Measurements from ENCODE around the gene RTN4RL2.
A peak's percentile ranks its signal among the peaks of the same experiment; 100 is the strongest.

The RTN4RL2 gene

DNA sequence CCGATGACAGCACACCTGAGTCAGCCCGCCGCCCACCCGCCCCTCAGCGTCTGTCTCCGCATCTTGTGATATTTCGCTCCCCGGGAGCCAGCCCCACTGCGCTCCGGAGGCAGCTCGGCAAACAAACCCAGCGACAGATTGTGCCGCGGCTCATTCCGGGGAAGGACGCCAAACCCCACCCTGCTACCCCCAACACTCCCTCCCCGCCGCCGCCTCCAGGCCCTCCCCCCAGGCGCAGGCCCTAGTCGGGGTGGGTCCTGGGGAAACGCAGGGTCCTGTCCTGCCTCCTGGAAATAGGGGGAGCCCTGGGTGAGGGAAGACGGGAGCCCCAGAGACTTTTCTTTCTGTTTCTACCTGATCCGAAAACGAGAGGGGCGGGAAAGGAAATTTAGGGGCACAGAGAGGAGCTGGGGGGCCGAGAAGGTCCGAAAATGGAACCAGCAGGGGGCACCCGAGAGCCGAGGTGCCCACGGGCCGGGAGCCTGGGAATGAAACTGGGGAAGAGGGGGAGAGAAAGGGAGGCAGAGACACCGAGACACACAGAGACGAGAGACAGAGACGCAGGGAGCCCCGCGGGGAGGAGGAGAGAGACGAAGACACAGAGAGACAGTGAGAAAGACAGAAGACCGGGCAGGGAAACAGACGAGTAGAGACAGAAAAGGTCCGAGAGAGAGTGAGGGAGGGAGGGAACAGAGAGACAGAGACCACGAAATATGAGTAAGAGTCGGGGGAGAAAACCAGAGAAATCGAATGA is 1.7 kb upstream of the RTN4RL2 start:
- peak; percentile 65 for TF ChIP-seq CTCF (conservative IDR thresholded peaks at IDR 0.05; ENCODE audit: low read length)
- no peak for DNase-seq (ENCODE audit: low read depth)
- peak overlapping the region; percentile 52 for H3K4me3 ChIP-seq (ENCODE audit: low read length)

GRCh38 chr11:57459164-57460021 is 935 bp upstream of the RTN4RL2 start:
- TF ChIP-seq CTCF (conservative IDR thresholded peaks at IDR 0.05; ENCODE audit: low read length), result no peak
- H3K4me3 ChIP-seq (ENCODE audit: low read length), result peak overlapping the region; percentile 52
- no peak for DNase-seq (ENCODE audit: low read depth)

DNA sequence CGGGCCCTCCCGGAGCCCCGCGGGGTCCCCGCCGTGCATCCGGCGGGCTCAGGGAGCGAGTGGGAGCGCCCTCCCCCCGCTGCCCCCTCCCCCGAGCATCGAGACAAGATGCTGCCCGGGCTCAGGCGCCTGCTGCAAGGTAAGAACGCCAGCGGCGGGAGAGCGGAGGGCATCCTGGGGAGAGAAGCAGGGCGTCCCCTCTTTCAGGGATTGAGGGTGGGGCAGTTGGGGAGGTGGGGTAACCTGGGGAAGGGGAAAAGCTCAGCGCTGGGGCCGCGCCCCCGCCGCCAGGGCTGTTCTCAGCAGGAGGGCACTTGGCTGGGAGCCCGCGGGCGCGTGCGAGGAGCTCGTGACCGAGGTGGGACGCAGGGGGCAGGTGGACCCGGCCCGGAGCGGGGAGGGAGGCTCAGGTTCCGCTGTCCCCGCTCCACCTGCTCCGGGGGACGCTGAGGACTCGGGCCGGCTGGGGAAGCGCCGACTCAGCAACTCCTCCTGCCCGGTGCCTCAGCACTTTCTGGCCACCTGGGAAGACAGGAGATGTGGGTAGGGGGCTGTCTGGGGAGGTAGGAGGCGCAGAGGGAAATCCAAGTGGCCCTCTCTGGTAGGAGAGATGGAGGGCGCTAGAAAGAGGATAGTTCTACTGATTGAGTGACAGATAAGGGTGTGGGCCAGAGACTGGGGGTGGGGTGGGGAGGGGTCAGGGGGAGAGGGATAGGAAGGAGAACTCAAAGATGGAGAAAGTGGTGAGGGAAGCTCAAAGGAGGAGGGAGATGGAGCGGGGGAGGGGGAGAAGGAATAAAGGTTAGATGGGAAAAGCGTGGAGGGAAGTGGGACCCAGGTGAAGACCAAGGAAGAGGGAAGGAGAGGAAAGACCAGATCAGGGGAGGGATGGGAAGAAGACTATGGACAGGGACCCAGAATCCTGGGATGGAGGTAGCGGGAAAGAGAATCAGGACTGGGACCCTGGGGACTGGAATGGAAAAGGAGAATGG is 726 bp downstream of the RTN4RL2 start:
- no peak for DNase-seq (ENCODE audit: low read depth)
- H3K4me3 ChIP-seq (ENCODE audit: low read length), result peak overlapping the region; percentile 9; the same call in 1 of the 2 replicates
- no peak for TF ChIP-seq CTCF (conservative IDR thresholded peaks at IDR 0.05; ENCODE audit: low read length)

GRCh38 chr11:57461841-57462489 is 1.6 kb downstream of the RTN4RL2 start:
- no peak for DNase-seq (ENCODE audit: low read depth)
- H3K4me3 ChIP-seq (ENCODE audit: low read length), result no peak overlapping the region
- TF ChIP-seq CTCF (conservative IDR thresholded peaks at IDR 0.05; ENCODE audit: low read length), result no peak

- TF ChIP-seq CTCF (conservative IDR thresholded peaks at IDR 0.05; ENCODE audit: low read length), result no peak
- no peak overlapping the region for H3K4me3 ChIP-seq (ENCODE audit: low read length)
These were observed 2.3 kb downstream of the RTN4RL2 start for GRCh38 chr11:57462597-57462996.

More at GRCh38 chr11:57462597-57462996, 2.3 kb downstream of the RTN4RL2 start:
- no peak for DNase-seq (ENCODE audit: low read depth)
